ENCODE measurements around the gene SKI. TPM values are rescaled to one million over a fixed set of nuclear protein-coding genes. Genes with fewer than 3 reads are reported as not detected.

SKI gene
- total and polyA plus RNA-seq, 7 experiments from 2014 or later = 0.61 to 278 (median 95.3) TPM

GRCh38 chr1:2269922-2270259, 41.8 kb downstream of the SKI start:
- H3K27ac Mint-ChIP-seq = peak overlapping the region in 3 of 9 donors; percentile 36 to 80 (median 60)
- H3K27me3 Mint-ChIP-seq = no peaks in the 10 kb centered on the region
- H3K4me1 Mint-ChIP-seq = peaks cover 16 to 77% (median 43%) of the 10 kb centered on the region in 7 donors
- Histone ChIP-seq H3K27me3 (ENCODE audit: control insufficient read depth in 2 of 2, insufficient read depth in 2 of 2, low read length in 2 of 2) (no peaks in the 10 kb centered on the region), H3K4me3 (ENCODE audit: low read length) (no peak overlapping the region), H3K27ac (ENCODE audit: low read depth, low read length) (peak overlapping the region; percentile 49), H3K36me3 (ENCODE audit: control insufficient read depth in 2 of 3, insufficient read depth in 3 of 3, low read length in 3 of 3) (peaks cover 0 to 7% (median 0%) of the 10 kb centered on the region in 3 experiments), H3K9me3 (ENCODE audit: control insufficient read depth in 2 of 3, low read length in 3 of 3) (no peaks in the 10 kb centered on the region), H3K4me1 (ENCODE audit: control insufficient read depth in 2 of 2, insufficient read depth in 2 of 2, low read length in 2 of 2) (peaks cover 22 to 78% of the 10 kb centered on the region in 2 donors)
- ChIA-PET CTCF (no interaction called here), POLR2A (interaction anchor here (1.5 kb wide), 1 partner anchor 39 kb away, joined by 3 read pairs; no protein-coding TSS in a partner anchor)
- ATAC-seq (no peak), DNase-seq (no peak)
- peaks cover 0 to 8% (median 0%) of the 10 kb centered on the region in 5 donors for H3K36me3 Mint-ChIP-seq
- intact Hi-C loops (cut with micrococcal nuclease) = no loop called here
- peak overlapping the region in 2 of 10 donors; percentile 16 to 41 for H3K4me3 Mint-ChIP-seq
- no peaks in the 10 kb centered on the region for H3K9me3 Mint-ChIP-seq

- H3K4me1 Mint-ChIP-seq = peaks cover 14 to 77% (median 41%) of the 10 kb centered on the region in 7 donors
- POLR2A ChIA-PET = no interaction called here
These were observed 42.4 kb downstream of the SKI start for GRCh38 chr1:2270260-2271100.

GRCh38 chr1:2271211-2271721, 43.1 kb downstream of the SKI start:
- intact Hi-C loops (cut with micrococcal nuclease) = no loop called here
- Mint-ChIP-seq H3K9me3 (no peaks in the 10 kb centered on the region), H3K27ac (peak overlapping the region in 1 of 9 donors; percentile 80), H3K27me3 (no peaks in the 10 kb centered on the region), H3K36me3 (peaks cover 0 to 3% (median 0%) of the 10 kb centered on the region in 5 donors), H3K4me1 (peaks cover 16 to 77% (median 40%) of the 10 kb centered on the region in 7 donors), H3K4me3 (peak overlapping the region in 1 of 10 donors; percentile 41)
- ChIA-PET POLR2A (no interaction called here), CTCF (no interaction called here)
- H3K27ac ChIP-seq (ENCODE audit: low read depth, low read length) = peak overlapping the region; percentile 49
- no peaks in the 10 kb centered on the region for H3K27me3 ChIP-seq (ENCODE audit: control insufficient read depth in 2 of 2, insufficient read depth in 2 of 2, low read length in 2 of 2)
- H3K4me3 ChIP-seq (ENCODE audit: low read length) = no peak overlapping the region
- peaks cover 0 to 7% (median 0%) of the 10 kb centered on the region in 3 experiments for H3K36me3 ChIP-seq (ENCODE audit: control insufficient read depth in 2 of 3, insufficient read depth in 3 of 3, low read length in 3 of 3)
- no peaks in the 10 kb centered on the region for H3K9me3 ChIP-seq (ENCODE audit: control insufficient read depth in 2 of 3, low read length in 3 of 3)
- no peak for DNase-seq
- peaks cover 27 to 80% of the 10 kb centered on the region in 2 donors for H3K4me1 ChIP-seq (ENCODE audit: control insufficient read depth in 2 of 2, insufficient read depth in 2 of 2, low read length in 2 of 2)
- no peak for ATAC-seq

More at GRCh38 chr1:2270260-2271100, 42.4 kb downstream of the SKI start:
- Mint-ChIP-seq H3K4me3 (peak overlapping the region in 1 of 10 donors; percentile 41), H3K36me3 (peaks cover 0 to 3% (median 0%) of the 10 kb centered on the region in 5 donors), H3K9me3 (no peaks in the 10 kb centered on the region), H3K27me3 (no peaks in the 10 kb centered on the region), H3K27ac (peak overlapping the region in 3 of 9 donors; percentile 36 to 80 (median 60))
- Histone ChIP-seq H3K27me3 (ENCODE audit: control insufficient read depth in 2 of 2, insufficient read depth in 2 of 2, low read length in 2 of 2) (no peaks in the 10 kb centered on the region), H3K9me3 (ENCODE audit: control insufficient read depth in 2 of 3, low read length in 3 of 3) (no peaks in the 10 kb centered on the region), H3K4me3 (ENCODE audit: low read length) (no peak overlapping the region), H3K27ac (ENCODE audit: low read depth, low read length) (peak overlapping the region; percentile 49), H3K36me3 (ENCODE audit: control insufficient read depth in 2 of 3, insufficient read depth in 3 of 3, low read length in 3 of 3) (peaks cover 0 to 7% (median 0%) of the 10 kb centered on the region in 3 experiments), H3K4me1 (ENCODE audit: control insufficient read depth in 2 of 2, insufficient read depth in 2 of 2, low read length in 2 of 2) (peaks cover 22 to 78% of the 10 kb centered on the region in 2 donors)
- no peak for DNase-seq
- intact Hi-C loops (cut with micrococcal nuclease) = no loop called here
- no peak for ATAC-seq
- CTCF ChIA-PET = no interaction called here

GRCh38 chr1:2271841-2272655, 43.9 kb downstream of the SKI start:
- Mint-ChIP-seq H3K4me1 (peaks cover 17 to 77% (median 40%) of the 10 kb centered on the region in 7 donors), H3K27ac (peak overlapping the region in 7 of 9 donors; percentile 28 to 81 (median 56)), H3K36me3 (peaks cover 0 to 3% (median 0%) of the 10 kb centered on the region in 5 donors), H3K27me3 (no peaks in the 10 kb centered on the region), H3K4me3 (peak overlapping the region in 2 of 10 donors; percentile 29 to 51), H3K9me3 (no peaks in the 10 kb centered on the region)
- peak overlapping the region; percentile 31 for H3K27ac ChIP-seq (ENCODE audit: low read depth, low read length)
- ChIA-PET POLR2A (interaction anchor here (0.9 kb wide), 1 partner anchor 35 kb away, joined by 4 read pairs; no protein-coding TSS in a partner anchor), CTCF (no interaction called here)
- intact Hi-C loops (cut with micrococcal nuclease) = no loop called here
- H3K27me3 ChIP-seq (ENCODE audit: control insufficient read depth in 2 of 2, insufficient read depth in 2 of 2, low read length in 2 of 2) = no peaks in the 10 kb centered on the region
- peaks cover 28 to 80% of the 10 kb centered on the region in 2 donors for H3K4me1 ChIP-seq (ENCODE audit: control insufficient read depth in 2 of 2, insufficient read depth in 2 of 2, low read length in 2 of 2)
- no peaks in the 10 kb centered on the region for H3K9me3 ChIP-seq (ENCODE audit: control insufficient read depth in 2 of 3, low read length in 3 of 3)
- no peak for DNase-seq
- peaks cover 0 to 7% (median 0%) of the 10 kb centered on the region in 3 experiments for H3K36me3 ChIP-seq (ENCODE audit: control insufficient read depth in 2 of 3, insufficient read depth in 3 of 3, low read length in 3 of 3)
- H3K4me3 ChIP-seq (ENCODE audit: low read length) = no peak overlapping the region
- ATAC-seq = no peak

GRCh38 chr1:2272686-2273400, 44.7 kb downstream of the SKI start:
- POLR2A ChIA-PET = interaction anchor here (0.6 kb wide), 1 partner anchor 20 kb away, joined by 3 read pairs; no protein-coding TSS in a partner anchor
- ATAC-seq (no peak), DNase-seq (no peak)
- Histone ChIP-seq H3K27ac (ENCODE audit: low read depth, low read length) (no peak overlapping the region), H3K27me3 (ENCODE audit: control insufficient read depth in 2 of 2, insufficient read depth in 2 of 2, low read length in 2 of 2) (no peaks in the 10 kb centered on the region), H3K9me3 (ENCODE audit: control insufficient read depth in 2 of 3, low read length in 3 of 3) (no peaks in the 10 kb centered on the region), H3K4me3 (ENCODE audit: low read length) (no peak overlapping the region), H3K36me3 (ENCODE audit: control insufficient read depth in 2 of 3, insufficient read depth in 3 of 3, low read length in 3 of 3) (peaks cover 0 to 8% (median 0%) of the 10 kb centered on the region in 3 experiments), H3K4me1 (ENCODE audit: control insufficient read depth in 2 of 2, insufficient read depth in 2 of 2, low read length in 2 of 2) (peaks cover 25 to 79% of the 10 kb centered on the region in 2 donors)
- H3K9me3 Mint-ChIP-seq = no peaks in the 10 kb centered on the region
- intact Hi-C loops (cut with micrococcal nuclease) = no loop called here
- peak overlapping the region in 2 of 10 donors; percentile 41 to 69 for H3K4me3 Mint-ChIP-seq
- peak overlapping the region in 7 of 9 donors; percentile 12 to 80 (median 55) for H3K27ac Mint-ChIP-seq
- H3K36me3 Mint-ChIP-seq = peaks cover 0 to 9% (median 6%) of the 10 kb centered on the region in 5 donors
- peaks cover 17 to 81% (median 45%) of the 10 kb centered on the region in 7 donors for H3K4me1 Mint-ChIP-seq
- no peaks in the 10 kb centered on the region for H3K27me3 Mint-ChIP-seq
- CTCF ChIA-PET = no interaction called here
